Fibroblast of lung (primary cell): ENCODE measurements around the gene SLF1. TPM values are rescaled to one million over a fixed set of nuclear protein-coding genes. Genes with fewer than 3 reads are reported as not detected.

Experiments used
- DNase-seq, 2 donors: peaks; one replicate each; pipeline versions ENCODE4 v3.0.0 to v3.0.0-alpha.2; 2010; ENCODE audit warnings: low read depth in 2 of 2
- H2AFZ ChIP-seq: 2 replicates; pipeline ENCODE4 v1.5.1; 2012; ENCODE audit warnings: low read length, control low read depth, inconsistent platforms
- H3K27ac ChIP-seq: 2 replicates; pipeline ENCODE4 v1.5.1; 2011; ENCODE audit warnings: low read length, control low read depth; ENCODE audit not compliant: insufficient read depth
- H3K27me3 ChIP-seq: 2 replicates; pipeline ENCODE4 v1.5.1; 2011; ENCODE audit warnings: mild to moderate bottlenecking, low read length; ENCODE audit not compliant: control insufficient read depth, insufficient read depth
- H3K36me3 ChIP-seq: 2 replicates; pipeline ENCODE4 v1.5.1; 2011; ENCODE audit warnings: low read length; ENCODE audit not compliant: control insufficient read depth, insufficient read depth
- H3K4me1 ChIP-seq: 2 replicates; pipeline ENCODE4 v1.5.1; 2011; ENCODE audit warnings: low read length; ENCODE audit not compliant: control insufficient read depth, insufficient read depth; ENCODE audit errors: extremely low read depth
- H3K4me2 ChIP-seq: 2 replicates; pipeline ENCODE4 v1.5.1; 2011; ENCODE audit warnings: low read length, control low read depth; ENCODE audit not compliant: insufficient read depth; ENCODE audit errors: extremely low read depth
- H3K4me3 ChIP-seq, 4 experiments: fragments of 200-600 bp in 1 of 4; sonication (generic) in 1 of 4; replicated peaks in 1 of 4; 2 replicates each; pipeline ENCODE4 v1.5.1; 2011 to 2016; ENCODE audit warnings: low read length in 4 of 4, low read depth in 3 of 4, mild to moderate bottlenecking in 3 of 4, control low read depth in 2 of 4, inconsistent platforms in 1 of 4, mixed read lengths in 1 of 4; ENCODE audit not compliant: insufficient read depth in 1 of 4; ENCODE audit errors: control extremely low read depth in 1 of 4
- H3K79me2 ChIP-seq: 2 replicates; pipeline ENCODE4 v1.5.1; 2012; ENCODE audit warnings: mild to moderate bottlenecking, low read length, inconsistent platforms; ENCODE audit not compliant: control insufficient read depth, insufficient read depth
- H3K9ac ChIP-seq: 2 replicates; pipeline ENCODE4 v1.5.1; 2011; ENCODE audit warnings: mild to moderate bottlenecking, low read length, control low read depth; ENCODE audit not compliant: insufficient read depth
- H3K9me3 ChIP-seq: 2 replicates; pipeline ENCODE4 v1.5.1; 2012; ENCODE audit warnings: low read depth, low read length; ENCODE audit not compliant: control insufficient read depth, insufficient read depth
- H4K20me1 ChIP-seq: 2 replicates; pipeline ENCODE4 v1.5.1; 2011; ENCODE audit warnings: low read length; ENCODE audit not compliant: control insufficient read depth, insufficient read depth; ENCODE audit errors: extremely low read depth
- EZH2 ChIP-seq: IDR thresholded peaks from 2 replicates; pipeline ENCODE4 v1.5.1; 2012; ENCODE audit warnings: low read length, control low read depth, mild to moderate bottlenecking; ENCODE audit errors: missing control alignments
- polyA plus RNA-seq, 2 donors: library from polyadenylated mRNA; depleted of rRNA in 1 of 2; stranded (reverse) in 1 of 2; unstranded in 1 of 2; fragments of >200 nt; gene quantifications; 2 replicates each; pipeline ENCODE4 v1.2.1, GENCODE V29; 2011 to 2012; ENCODE audit warnings: missing spikeins in 1 of 2
- total RNA-seq: library from RNA; depleted of rRNA; stranded (reverse); fragments of >200 nt; gene quantifications from 2 replicates; pipeline ENCODE4 v1.2.1, GENCODE V29; 2014
- TF ChIP-seq, protein P1 (sequence below), 2 donors: IDR thresholded peaks in 1 of 2; conservative IDR thresholded peaks in 1 of 2; 1 replicate in 1 of 2; 2 replicates in 1 of 2; pipeline ENCODE4 v1.5.1; 2011 to 2012; ENCODE audit warnings: low read length in 2 of 2, control low read depth in 1 of 2, inconsistent platforms in 1 of 2, low read depth in 1 of 2, mild to moderate bottlenecking in 1 of 2

The SLF1 gene
- total and polyA plus RNA-seq, 2 donors (not counting 1 experiment from before 2014, with no cell fraction given): 3.1 to 4.5 TPM

DNA sequence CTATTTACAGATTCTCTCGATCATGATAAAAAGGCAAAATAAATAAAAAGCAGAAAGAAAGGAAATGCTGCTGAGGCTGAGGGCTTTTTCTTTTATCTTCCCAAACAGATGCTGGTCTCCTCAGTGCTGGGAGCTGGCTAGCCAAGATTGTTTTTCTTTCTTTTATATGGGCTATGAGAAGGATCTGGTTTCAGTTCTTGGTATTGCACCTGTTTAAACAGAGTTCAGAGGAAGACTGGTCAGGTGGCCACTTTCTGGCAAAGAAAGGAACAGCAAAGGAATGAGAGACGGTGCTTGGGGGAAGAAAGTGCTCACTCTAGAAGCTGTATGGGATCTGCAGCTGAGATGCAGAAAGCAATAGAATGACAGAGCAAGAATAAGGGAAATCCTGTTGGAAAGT is 88.9 kb downstream of the SLF1 start:
- no peak overlapping the region for H3K9ac ChIP-seq
- no peak overlapping the region for H3K27ac ChIP-seq
- no peaks in the 10 kb centered on the region for H3K4me1 ChIP-seq
- no peaks in the 10 kb centered on the region for H3K9me3 ChIP-seq
- peak in 1 of 2 donors; percentile 44 for DNase-seq
- no peak overlapping the region for H3K4me3 ChIP-seq
- TF ChIP-seq EZH2: no peak
- TF ChIP-seq, protein P1, sequence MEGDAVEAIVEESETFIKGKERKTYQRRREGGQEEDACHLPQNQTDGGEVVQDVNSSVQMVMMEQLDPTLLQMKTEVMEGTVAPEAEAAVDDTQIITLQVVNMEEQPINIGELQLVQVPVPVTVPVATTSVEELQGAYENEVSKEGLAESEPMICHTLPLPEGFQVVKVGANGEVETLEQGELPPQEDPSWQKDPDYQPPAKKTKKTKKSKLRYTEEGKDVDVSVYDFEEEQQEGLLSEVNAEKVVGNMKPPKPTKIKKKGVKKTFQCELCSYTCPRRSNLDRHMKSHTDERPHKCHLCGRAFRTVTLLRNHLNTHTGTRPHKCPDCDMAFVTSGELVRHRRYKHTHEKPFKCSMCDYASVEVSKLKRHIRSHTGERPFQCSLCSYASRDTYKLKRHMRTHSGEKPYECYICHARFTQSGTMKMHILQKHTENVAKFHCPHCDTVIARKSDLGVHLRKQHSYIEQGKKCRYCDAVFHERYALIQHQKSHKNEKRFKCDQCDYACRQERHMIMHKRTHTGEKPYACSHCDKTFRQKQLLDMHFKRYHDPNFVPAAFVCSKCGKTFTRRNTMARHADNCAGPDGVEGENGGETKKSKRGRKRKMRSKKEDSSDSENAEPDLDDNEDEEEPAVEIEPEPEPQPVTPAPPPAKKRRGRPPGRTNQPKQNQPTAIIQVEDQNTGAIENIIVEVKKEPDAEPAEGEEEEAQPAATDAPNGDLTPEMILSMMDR (conservative IDR thresholded peaks at IDR 0.05 in 1 of 2, IDR thresholded peaks at IDR 0.05 in 1 of 2; ENCODE audit: low read depth in 1 of 2, low read length in 2 of 2): no peak
- no peaks in the 10 kb centered on the region for H3K36me3 ChIP-seq
- H2AFZ ChIP-seq: no peak overlapping the region
- H3K27me3 ChIP-seq: no peaks in the 10 kb centered on the region
- no peak overlapping the region for H3K4me2 ChIP-seq
- H3K79me2 ChIP-seq: no peaks in the 10 kb centered on the region
- no peaks in the 10 kb centered on the region for H4K20me1 ChIP-seq

DNA sequence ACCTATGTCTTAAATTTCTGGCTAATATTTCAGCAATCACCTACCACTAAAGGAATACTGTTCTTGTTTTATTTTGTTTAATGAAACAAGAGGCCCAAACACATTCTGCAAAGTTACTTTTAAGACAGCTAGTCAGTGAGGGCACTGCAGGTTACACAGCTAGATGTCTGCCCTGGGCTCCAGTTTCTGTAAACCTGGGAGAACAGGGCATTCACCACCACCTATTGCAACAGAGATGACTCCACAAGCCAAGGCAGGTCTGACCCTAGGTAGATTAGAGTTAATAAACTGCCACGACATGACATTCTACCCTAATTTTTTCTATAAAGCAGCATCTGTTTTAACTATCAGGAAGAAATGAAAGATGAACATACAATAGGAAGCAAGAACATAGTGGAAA is 90.8 kb downstream of the SLF1 start:
- H3K79me2 ChIP-seq: no peaks in the 10 kb centered on the region
- DNase-seq: no peak
- H3K4me2 ChIP-seq: no peak overlapping the region
- H3K27ac ChIP-seq: no peak overlapping the region
- no peaks in the 10 kb centered on the region for H3K4me1 ChIP-seq
- H2AFZ ChIP-seq: no peak overlapping the region
- H3K9ac ChIP-seq: no peak overlapping the region
- no peaks in the 10 kb centered on the region for H3K9me3 ChIP-seq
- H4K20me1 ChIP-seq: no peaks in the 10 kb centered on the region
- H3K36me3 ChIP-seq: no peaks in the 10 kb centered on the region
- no peak for TF ChIP-seq EZH2
- TF ChIP-seq, protein P1 (conservative IDR thresholded peaks at IDR 0.05 in 1 of 2, IDR thresholded peaks at IDR 0.05 in 1 of 2; ENCODE audit: low read depth in 1 of 2, low read length in 2 of 2): no peak
- no peaks in the 10 kb centered on the region for H3K27me3 ChIP-seq
- no peak overlapping the region for H3K4me3 ChIP-seq

DNA sequence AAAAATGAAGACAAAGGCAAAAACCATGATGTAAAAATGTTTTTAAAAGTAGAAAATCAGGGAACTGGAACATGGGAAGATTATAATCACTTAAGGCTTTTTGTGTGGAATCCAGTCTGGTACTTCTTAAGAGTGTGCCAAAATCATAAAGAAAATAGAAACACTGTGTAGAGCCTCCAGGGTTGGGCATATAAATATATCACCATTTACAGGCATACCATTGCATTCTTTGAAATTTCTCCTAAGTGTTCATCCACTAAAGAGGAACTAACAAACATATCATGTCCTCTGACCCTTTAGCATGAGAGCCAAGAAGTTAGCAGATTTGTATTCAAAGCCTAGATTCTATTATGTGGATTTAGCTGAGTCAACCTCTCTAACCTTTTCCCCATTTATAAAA is 93.3 kb downstream of the SLF1 start:
- no peak overlapping the region for H3K27ac ChIP-seq
- H3K9ac ChIP-seq: no peak overlapping the region
- TF ChIP-seq, protein P1 (conservative IDR thresholded peaks at IDR 0.05 in 1 of 2, IDR thresholded peaks at IDR 0.05 in 1 of 2; ENCODE audit: low read depth in 1 of 2, low read length in 2 of 2): no peak
- no peak for TF ChIP-seq EZH2
- H2AFZ ChIP-seq: no peak overlapping the region
- H3K9me3 ChIP-seq: no peaks in the 10 kb centered on the region
- no peaks in the 10 kb centered on the region for H3K79me2 ChIP-seq
- no peaks in the 10 kb centered on the region for H3K27me3 ChIP-seq
- H3K4me3 ChIP-seq: no peak overlapping the region
- H4K20me1 ChIP-seq: no peaks in the 10 kb centered on the region
- H3K4me1 ChIP-seq: no peaks in the 10 kb centered on the region
- DNase-seq: no peak
- no peak overlapping the region for H3K4me2 ChIP-seq
- no peaks in the 10 kb centered on the region for H3K36me3 ChIP-seq
